HCT116 (cell line): ENCODE results near the gene MTSS2. TPM values are rescaled to one million over a fixed set of nuclear protein-coding genes. Genes with fewer than 3 reads are reported as not detected.
A peak's percentile ranks its signal among the peaks of the same experiment; 100 is the strongest.

Source experiments
- ATAC-seq: fragments of 200-7000 bp; cut with Tn5 transposase; 2 replicates; pipeline ENCODE4 v1.9.1; 2020; ENCODE audit warnings: mild to moderate bottlenecking, moderate library complexity
- BruUV-seq: library from RNA; stranded (reverse); fragments of 400-500 nt; replicated peaks from 2 replicates; lab custom pipeline; 2021; lab: Mats Ljungman, UMichigan
- CTCF ChIA-PET: fragments of 300-600 bp; sonication (Branson Sonifier 250); formaldehyde crosslinking; loops from one replicate; lab custom pipeline; 2021; ENCODE audit warnings: antibody characterized with exemption; lab: Charles Lee
- POLR2A ChIA-PET: fragments of 300-600, 350-600 bp; sonication (Branson Sonifier 250); formaldehyde crosslinking; loops from one replicate; lab custom pipeline; 2021; ENCODE audit warnings: antibody characterized with exemption; lab: Charles Lee
- RAD21 ChIA-PET, 2 experiments: fragments of 300-600 bp; sonication (Branson Sonifier 250); formaldehyde crosslinking; loops; one replicate each; lab custom pipeline; 2023; ENCODE audit warnings: low total read pairs in 2 of 2; ENCODE audit not compliant: uncharacterized antibody in 2 of 2, unreplicated experiment in 2 of 2, low non-redundant PET in 1 of 2; lab: Charles Lee
- DNase-seq: peaks from one replicate; pipeline ENCODE4 v3.0.0-alpha.2; 2010; ENCODE audit warnings: low read depth, low spot score
- H2AFZ ChIP-seq: fragments of 200-600 bp; shearing (Covaris generic), sonication (generic); 2 replicates; pipeline ENCODE4 v1.6.1; 2017; ENCODE audit warnings: low read depth, mixed run types, mixed read lengths, antibody characterized with exemption, low read length; ENCODE audit not compliant: poor library complexity, severe bottlenecking
- H3K27ac ChIP-seq: 2 replicates; pipeline ENCODE4 v1.5.1; 2012; ENCODE audit warnings: low read depth, low read length
- H3K27me3 ChIP-seq: fragments of 200-600 bp; sonication (generic); 2 replicates; pipeline ENCODE4 v1.6.1; 2016; ENCODE audit warnings: mixed run types, low read length, mixed read lengths; ENCODE audit not compliant: insufficient read depth
- H3K36me3 ChIP-seq, 2 experiments: fragments of 200-500 bp in 1 of 2; fragments of 200-600 bp in 1 of 2; sonication (Bioruptor generic) in 1 of 2; sonication (generic) in 1 of 2; 2 replicates each; pipeline versions ENCODE4 v1.5.1 to v1.6.1; 2014 to 2016; ENCODE audit warnings: low read length in 2 of 2, inconsistent platforms in 1 of 2, mixed read lengths in 1 of 2, mixed run types in 1 of 2; ENCODE audit not compliant: insufficient read depth in 2 of 2, control insufficient read depth in 1 of 2
- H3K4me1 ChIP-seq, 2 experiments: fragments of 200-600 bp in 1 of 2; sonication (generic) in 1 of 2; 2 replicates each; pipeline versions ENCODE4 v1.5.1 to v1.6.1; 2012 to 2017; ENCODE audit warnings: low read length in 2 of 2, inconsistent platforms in 1 of 2, mild to moderate bottlenecking in 1 of 2, mixed read lengths in 1 of 2, mixed run types in 1 of 2, moderate library complexity in 1 of 2; ENCODE audit not compliant: insufficient read depth in 2 of 2, control insufficient read depth in 1 of 2
- H3K4me2 ChIP-seq: fragments of 200-600 bp; sonication (generic); 2 replicates; pipeline ENCODE4 v1.6.1; 2017; ENCODE audit warnings: mixed run types, low read length, mixed read lengths
- H3K4me3 ChIP-seq, 2 experiments: fragments of 200-600 bp in 1 of 2; sonication (generic) in 1 of 2; replicated peaks in 1 of 2; 2 replicates each; pipeline ENCODE4 v1.5.1; 2011 to 2016; ENCODE audit warnings: low read length in 2 of 2, control low read depth in 1 of 2, low read depth in 1 of 2, mild to moderate bottlenecking in 1 of 2, mixed read lengths in 1 of 2, mixed run types in 1 of 2
- H3K79me2 ChIP-seq: fragments of 200-600 bp; sonication (generic); 2 replicates; pipeline ENCODE4 v1.6.1; 2017; ENCODE audit warnings: mild to moderate bottlenecking, mixed run types, low read length, moderate library complexity, mixed read lengths; ENCODE audit not compliant: insufficient read depth
- H3K9ac ChIP-seq: fragments of 200-600 bp; sonication (generic); 2 replicates; pipeline ENCODE4 v1.6.1; 2016; ENCODE audit warnings: low read length, mixed read lengths
- H3K9me2 ChIP-seq: fragments of 200-600 bp; sonication (generic), shearing (Covaris generic); 2 replicates; pipeline ENCODE4 v1.6.1; 2017; ENCODE audit warnings: mixed run types, mild to moderate bottlenecking, moderate library complexity; ENCODE audit not compliant: insufficient read depth
- H3K9me3 ChIP-seq, 2 experiments: fragments of 200-500 bp in 1 of 2; fragments of 200-600 bp in 1 of 2; sonication (Bioruptor generic) in 1 of 2; sonication (generic) in 1 of 2; 2 replicates each; pipeline ENCODE4 v1.6.1; 2014 to 2017; ENCODE audit warnings: low read length in 2 of 2, mixed read lengths in 2 of 2, inconsistent platforms in 1 of 2, low read depth in 1 of 2, mild to moderate bottlenecking in 1 of 2, mixed run types in 1 of 2, moderate library complexity in 1 of 2; ENCODE audit not compliant: control insufficient read depth in 1 of 2, insufficient read depth in 1 of 2
- H4K20me1 ChIP-seq: fragments of 200-600 bp; sonication (generic), shearing (Covaris generic); 2 replicates; pipeline ENCODE4 v1.6.1; 2017; ENCODE audit warnings: mixed run types, mild to moderate bottlenecking, moderate library complexity; ENCODE audit not compliant: insufficient read depth
- CEBPB ChIP-seq: IDR thresholded peaks from 2 replicates; pipeline ENCODE4 v1.6.1; 2012; ENCODE audit warnings: low read depth
- POLR2A ChIP-seq: IDR thresholded peaks from 2 replicates; pipeline ENCODE4 v1.7.0; 2011; ENCODE audit warnings: borderline replicate concordance; ENCODE audit not compliant: insufficient read depth, insufficient read length; ENCODE audit errors: extremely low read depth
- SP1 ChIP-seq: IDR thresholded peaks from 2 replicates; pipeline ENCODE4 v1.6.1; 2012; ENCODE audit warnings: low read depth
- SRF ChIP-seq: IDR thresholded peaks from 2 replicates; pipeline ENCODE4 v1.6.1; 2012; ENCODE audit warnings: low read depth
- ZFX ChIP-seq: fragments of 450-650 bp; IDR thresholded peaks from 2 replicates; pipeline ENCODE4 v1.6.1; 2017
- ZNF274 ChIP-seq: fragments of 200-500 bp; sonication (Bioruptor generic); IDR thresholded peaks from 2 replicates; pipeline ENCODE4 v1.6.1; 2014; ENCODE audit warnings: mild to moderate bottlenecking, low read depth, low read length, inconsistent platforms
- intact Hi-C: fragments of 100-400 bp; cut with micrococcal nuclease; formaldehyde crosslinking; loops from 2 replicates; pipeline ENCODE4 v1.10.0; 2022
- total RNA-seq: library from RNA; stranded (reverse); gene quantifications from one replicate; pipeline ENCODE4 v1.2.1, GENCODE V29; 2021; ENCODE audit not compliant: unreplicated experiment
- TF ChIP-seq, protein P1 (sequence below), 3 experiments: fragments of 200-600 bp in 1 of 3; sonication (generic) in 1 of 3; IDR thresholded peaks in 2 of 3; conservative IDR thresholded peaks in 1 of 3; 2 replicates each; pipeline ENCODE4 v1.5.1; 2012 to 2017; ENCODE audit warnings: low read depth in 2 of 3, low read length in 2 of 3, antibody characterized with exemption in 1 of 3, borderline replicate concordance in 1 of 3, control low read depth in 1 of 3, mild to moderate bottlenecking in 1 of 3, mixed read lengths in 1 of 3, mixed run types in 1 of 3, moderate library complexity in 1 of 3; ENCODE audit not compliant: insufficient read depth in 1 of 3
- TF ChIP-seq, protein P2 (sequence below): IDR thresholded peaks from 2 replicates; pipeline ENCODE4 v1.6.1; 2012
- TF ChIP-seq, protein P3 (sequence below): IDR thresholded peaks from 2 replicates; pipeline ENCODE4 v1.6.1; 2012; ENCODE audit warnings: low read depth

Gene MTSS2
- total RNA-seq, 1 experiment from 2014 or later = 41.8 TPM

DNA sequence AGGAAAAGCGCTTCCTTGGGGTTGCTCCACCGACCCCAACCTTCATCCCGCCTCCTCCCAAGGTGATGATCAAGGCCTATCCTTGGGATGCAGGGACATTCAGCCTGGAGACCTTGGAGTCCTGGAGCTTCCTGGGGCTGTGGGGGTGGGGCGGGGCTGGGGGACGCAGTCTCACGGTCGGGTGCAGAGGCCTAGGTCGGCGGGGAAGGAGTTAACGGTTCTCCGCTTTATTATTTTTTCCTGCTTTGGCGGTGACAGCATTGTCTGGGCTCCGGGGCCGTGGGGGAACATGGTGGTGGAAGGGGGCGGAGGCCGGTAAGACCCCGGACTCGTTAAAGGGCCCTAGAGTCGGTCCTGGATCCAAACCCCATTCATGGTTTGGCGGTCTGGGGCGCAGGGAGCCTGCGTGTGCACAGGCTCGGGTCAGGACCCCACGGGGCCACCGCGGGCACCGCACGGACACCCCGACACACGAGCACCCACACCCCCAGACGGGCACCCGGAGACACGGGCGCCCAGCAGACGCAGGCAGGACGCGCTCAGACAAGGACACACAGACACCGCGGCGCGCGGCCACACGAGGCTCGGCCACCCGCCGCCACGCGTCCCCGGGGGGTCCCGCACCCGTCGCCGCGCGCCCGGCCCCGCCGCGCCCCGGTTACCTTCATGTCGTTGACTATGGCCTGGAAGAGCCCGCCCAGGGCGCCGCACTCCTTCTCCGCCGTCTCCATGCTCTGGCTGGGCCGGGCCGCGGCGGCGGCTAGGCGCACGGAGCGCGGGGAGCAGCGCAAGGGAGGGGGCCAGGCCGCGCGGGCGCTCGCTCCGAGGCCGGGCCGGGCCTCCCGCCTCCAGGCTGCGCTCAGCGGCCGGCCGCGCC lies 554 bp downstream of the MTSS2 start:
- peak overlapping the region; percentile 86 for H3K4me2 ChIP-seq
- no peaks in the 10 kb centered on the region for H3K9me3 ChIP-seq
- H2AFZ ChIP-seq = no peak overlapping the region
- POLR2A ChIA-PET = no interaction called here
- no peaks in the 10 kb centered on the region for H3K27me3 ChIP-seq
- 0 out of 4 replicates have a peak, but pooled peaks cover 0 to 4% of the 10 kb centered on the region in 2 experiments for H3K36me3 ChIP-seq
- DNase-seq (no peak), ATAC-seq (peak; percentile 59)
- no peaks in the 10 kb centered on the region for H4K20me1 ChIP-seq
- H3K9ac ChIP-seq = peak overlapping the region; percentile 90
- H3K27ac ChIP-seq = peak overlapping the region; percentile 78; the same call in 1 of the 2 replicates
- intact Hi-C loops = no loop called here
- H3K4me1 ChIP-seq = peaks cover 39 to 53% of the 10 kb centered on the region in 2 experiments
- peaks cover 51% of the 10 kb centered on the region for H3K79me2 ChIP-seq
- RAD21 ChIA-PET = no interaction called here
- CTCF ChIA-PET = interaction anchor here (0.6 kb wide), 1 partner anchor 33 kb away, joined by 3 read pairs; no protein-coding TSS in a partner anchor
- BruUV-seq = no TSS peak
- TF ChIP-seq ZFX (peak; percentile 83; the same call in 1 of the 2 replicates), POLR2A (no peak)
- peak overlapping the region; percentile 86 to 95 for H3K4me3 ChIP-seq
- H3K9me2 ChIP-seq = no peaks in the 10 kb centered on the region

DNA sequence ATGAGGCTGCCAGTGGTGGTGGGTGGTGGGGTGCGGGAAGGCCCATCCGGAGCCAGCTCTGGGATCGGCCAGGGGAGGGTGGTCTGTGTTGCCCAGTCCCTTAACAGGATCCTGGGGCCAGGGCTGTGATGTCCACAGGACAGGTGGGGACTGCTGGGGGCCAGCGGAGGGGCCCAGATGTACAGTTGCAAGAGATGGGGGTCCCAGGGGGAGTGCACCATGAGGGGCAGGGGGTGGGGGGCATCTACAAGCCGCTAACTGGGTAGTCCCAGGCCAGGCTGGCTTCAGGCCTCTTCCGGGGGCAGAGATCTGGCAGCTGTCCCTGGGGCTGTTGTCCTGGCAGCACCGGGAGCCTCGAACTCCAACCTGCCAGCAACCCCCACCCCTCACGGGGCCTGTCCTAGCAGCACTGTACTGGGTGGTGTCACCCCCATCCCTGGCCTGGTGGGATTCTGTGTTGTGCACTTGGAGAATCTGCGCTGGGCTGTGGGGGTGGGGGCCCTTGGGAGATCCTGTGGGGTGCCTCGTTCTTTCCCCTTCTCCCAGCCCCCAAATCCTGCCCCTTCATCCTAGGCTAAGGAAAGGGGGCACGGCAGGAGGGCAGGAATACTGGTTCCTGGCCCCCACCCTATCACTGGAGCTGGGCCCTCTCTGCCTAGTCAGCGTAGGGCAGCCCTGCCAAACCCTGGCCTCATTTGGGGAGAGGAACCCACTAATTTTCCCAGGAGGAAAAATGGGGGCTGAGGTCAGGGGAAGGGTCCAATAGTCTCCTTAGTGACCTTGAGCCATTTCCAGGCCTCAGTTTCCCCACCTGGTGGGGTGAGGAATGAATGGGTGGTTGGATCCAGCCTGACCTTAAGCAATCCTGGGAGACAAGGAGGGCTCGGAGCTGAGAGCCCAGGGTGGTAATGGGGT lies 1.4 kb downstream of the MTSS2 start:
- POLR2A ChIA-PET = no interaction called here
- no peak for ATAC-seq

More for the DNA sequence above, 1.4 kb downstream of the MTSS2 start:
- RAD21 ChIA-PET = no interaction called here
- Histone ChIP-seq H3K4me2 (peak overlapping the region; percentile 86), H3K4me1 (peaks cover 33 to 45% of the 10 kb centered on the region in 2 experiments)
- no peak for DNase-seq
- no peak for TF ChIP-seq CEBPB
- no peak for TF ChIP-seq SP1
- no peak for TF ChIP-seq SRF
- no peak for TF ChIP-seq POLR2A
- no peak for TF ChIP-seq ZNF274
- TF ChIP-seq, protein P1, sequence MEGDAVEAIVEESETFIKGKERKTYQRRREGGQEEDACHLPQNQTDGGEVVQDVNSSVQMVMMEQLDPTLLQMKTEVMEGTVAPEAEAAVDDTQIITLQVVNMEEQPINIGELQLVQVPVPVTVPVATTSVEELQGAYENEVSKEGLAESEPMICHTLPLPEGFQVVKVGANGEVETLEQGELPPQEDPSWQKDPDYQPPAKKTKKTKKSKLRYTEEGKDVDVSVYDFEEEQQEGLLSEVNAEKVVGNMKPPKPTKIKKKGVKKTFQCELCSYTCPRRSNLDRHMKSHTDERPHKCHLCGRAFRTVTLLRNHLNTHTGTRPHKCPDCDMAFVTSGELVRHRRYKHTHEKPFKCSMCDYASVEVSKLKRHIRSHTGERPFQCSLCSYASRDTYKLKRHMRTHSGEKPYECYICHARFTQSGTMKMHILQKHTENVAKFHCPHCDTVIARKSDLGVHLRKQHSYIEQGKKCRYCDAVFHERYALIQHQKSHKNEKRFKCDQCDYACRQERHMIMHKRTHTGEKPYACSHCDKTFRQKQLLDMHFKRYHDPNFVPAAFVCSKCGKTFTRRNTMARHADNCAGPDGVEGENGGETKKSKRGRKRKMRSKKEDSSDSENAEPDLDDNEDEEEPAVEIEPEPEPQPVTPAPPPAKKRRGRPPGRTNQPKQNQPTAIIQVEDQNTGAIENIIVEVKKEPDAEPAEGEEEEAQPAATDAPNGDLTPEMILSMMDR (IDR thresholded peaks at IDR 0.05 in 2 of 3, conservative IDR thresholded peaks at IDR 0.05 in 1 of 3; ENCODE audit: borderline replicate concordance in 1 of 3, insufficient read depth in 1 of 3, low read depth in 2 of 3, low read length in 2 of 3) = no peak
- TF ChIP-seq, protein P2, sequence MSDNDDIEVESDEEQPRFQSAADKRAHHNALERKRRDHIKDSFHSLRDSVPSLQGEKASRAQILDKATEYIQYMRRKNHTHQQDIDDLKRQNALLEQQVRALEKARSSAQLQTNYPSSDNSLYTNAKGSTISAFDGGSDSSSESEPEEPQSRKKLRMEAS = no peak
- TF ChIP-seq, protein P3, sequence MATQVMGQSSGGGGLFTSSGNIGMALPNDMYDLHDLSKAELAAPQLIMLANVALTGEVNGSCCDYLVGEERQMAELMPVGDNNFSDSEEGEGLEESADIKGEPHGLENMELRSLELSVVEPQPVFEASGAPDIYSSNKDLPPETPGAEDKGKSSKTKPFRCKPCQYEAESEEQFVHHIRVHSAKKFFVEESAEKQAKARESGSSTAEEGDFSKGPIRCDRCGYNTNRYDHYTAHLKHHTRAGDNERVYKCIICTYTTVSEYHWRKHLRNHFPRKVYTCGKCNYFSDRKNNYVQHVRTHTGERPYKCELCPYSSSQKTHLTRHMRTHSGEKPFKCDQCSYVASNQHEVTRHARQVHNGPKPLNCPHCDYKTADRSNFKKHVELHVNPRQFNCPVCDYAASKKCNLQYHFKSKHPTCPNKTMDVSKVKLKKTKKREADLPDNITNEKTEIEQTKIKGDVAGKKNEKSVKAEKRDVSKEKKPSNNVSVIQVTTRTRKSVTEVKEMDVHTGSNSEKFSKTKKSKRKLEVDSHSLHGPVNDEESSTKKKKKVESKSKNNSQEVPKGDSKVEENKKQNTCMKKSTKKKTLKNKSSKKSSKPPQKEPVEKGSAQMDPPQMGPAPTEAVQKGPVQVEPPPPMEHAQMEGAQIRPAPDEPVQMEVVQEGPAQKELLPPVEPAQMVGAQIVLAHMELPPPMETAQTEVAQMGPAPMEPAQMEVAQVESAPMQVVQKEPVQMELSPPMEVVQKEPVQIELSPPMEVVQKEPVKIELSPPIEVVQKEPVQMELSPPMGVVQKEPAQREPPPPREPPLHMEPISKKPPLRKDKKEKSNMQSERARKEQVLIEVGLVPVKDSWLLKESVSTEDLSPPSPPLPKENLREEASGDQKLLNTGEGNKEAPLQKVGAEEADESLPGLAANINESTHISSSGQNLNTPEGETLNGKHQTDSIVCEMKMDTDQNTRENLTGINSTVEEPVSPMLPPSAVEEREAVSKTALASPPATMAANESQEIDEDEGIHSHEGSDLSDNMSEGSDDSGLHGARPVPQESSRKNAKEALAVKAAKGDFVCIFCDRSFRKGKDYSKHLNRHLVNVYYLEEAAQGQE = no peak
- TF ChIP-seq, all 23 proteins: peak for 0
- Histone ChIP-seq H3K79me2 (peaks cover 54% of the 10 kb centered on the region), H3K9me3 (no peaks in the 10 kb centered on the region), H2AFZ (no peak overlapping the region), H3K4me3 (peak overlapping the region; percentile 86 to 95), H3K27me3 (no peaks in the 10 kb centered on the region), H3K27ac (peak overlapping the region; percentile 36; the same call in 1 of the 2 replicates), H4K20me1 (no peaks in the 10 kb centered on the region), H3K9ac (peak overlapping the region; percentile 90), H3K36me3 (peaks cover 0 to 6% of the 10 kb centered on the region in 2 experiments; a peak in 1 of 4 replicates), H3K9me2 (no peaks in the 10 kb centered on the region)
- no TSS peak for BruUV-seq
- CTCF ChIA-PET = interaction anchor here (0.6 kb wide), 1 partner anchor 32 kb away, joined by 3 read pairs; no protein-coding TSS in a partner anchor
- intact Hi-C loops = no loop called here
